Fibroblast of the aortic adventitia (primary cell): ENCODE measurements around the gene TRIM72. TPM values are rescaled to one million over a fixed set of nuclear protein-coding genes. Genes with fewer than 3 reads are reported as not detected.
"Not testable (repeated sequence)": the region's sequence is repeated elsewhere in the genome, so short reads cannot be mapped to it uniquely, and the experiment has no call there.

ENCODE experiments used
- DNase-seq: peaks from one replicate; pipeline ENCODE4 v3.0.0-alpha.2; 2010; ENCODE audit warnings: low read depth
- H3K4me3 ChIP-seq: 2 replicates; pipeline ENCODE4 v1.5.1; 2011; ENCODE audit warnings: low read depth, mild to moderate bottlenecking, control low read depth, low read length, moderate library complexity
- CTCF ChIP-seq: IDR thresholded peaks from 2 replicates; pipeline ENCODE4 v1.5.1; 2011; ENCODE audit warnings: mild to moderate bottlenecking, low read length, control low read depth, inconsistent platforms; ENCODE audit not compliant: insufficient read depth
- small RNA-seq: library from RNA; depleted of rRNA; stranded (forward); fragments of <200 nt; gene quantifications from one replicate; pipeline ENCODE3, GENCODE V24; 2012
- total RNA-seq: library from RNA; depleted of rRNA; stranded (reverse); fragments of >200 nt; gene quantifications from 2 replicates; pipeline ENCODE4 v1.2.3, GENCODE V29; 2012; ENCODE audit warnings: low replicate concordance

Gene TRIM72
- total RNA-seq, 1 donor: not detected

GRCh38 chr16:31276600-31276999 lies 62.7 kb downstream of the TRIM72 start:
- no peak for DNase-seq
- no peak for TF ChIP-seq CTCF
- H3K4me3 ChIP-seq: no peak overlapping the region

DNA sequence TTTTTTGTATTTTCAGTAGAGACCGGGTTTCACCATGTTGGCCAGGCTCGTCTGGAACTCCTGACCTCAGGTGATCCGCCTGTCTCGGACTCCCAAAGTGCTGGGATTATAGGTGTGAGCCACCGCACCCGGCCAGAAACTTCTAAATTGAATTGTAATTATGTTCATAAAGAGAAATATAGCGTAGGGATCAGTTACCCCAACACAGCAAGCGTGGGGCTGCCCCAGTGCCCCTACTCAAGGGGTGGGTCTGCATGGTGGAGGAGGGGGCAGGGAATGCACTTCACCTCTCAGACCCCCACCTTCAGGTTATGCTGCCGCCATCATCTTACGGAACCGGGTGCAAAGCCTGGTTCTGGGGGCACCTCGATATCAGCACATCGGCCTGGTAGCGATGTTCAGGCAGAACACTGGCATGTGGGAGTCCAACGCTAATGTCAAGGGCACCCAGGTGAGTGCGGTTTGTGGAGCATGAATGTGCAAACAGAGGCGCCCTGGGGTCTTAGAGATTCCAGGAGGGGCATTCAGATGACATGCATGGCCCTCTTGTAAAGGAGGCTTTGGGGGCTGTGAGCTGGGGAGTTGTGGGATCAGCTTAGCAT lies 63.8 kb downstream of the TRIM72 start:
- no peak for DNase-seq
- no peak for TF ChIP-seq CTCF
- H3K4me3 ChIP-seq: no peak overlapping the region

- not testable (repeated sequence) for DNase-seq, H3K4me3 ChIP-seq
Measured at GRCh38 chr16:31278853-31279252, 64.9 kb downstream of the TRIM72 start.

Small RNA genes lying within 50 kb of the gene (small RNA-seq; reads per million reads assigned to genes)
- not detected for gene AC009088.4
- not detected for gene NDUFA3P6

Other genes starting within 250 kb of the TRIM72 start
- 15.5 and 60.9 TPM in 2 replicates for gene HSD3B7, start 228.9 kb upstream of the TRIM72 start, total RNA-seq
- 2.1 and 2.3 TPM in 2 replicates for gene STX1B, start 203.5 kb upstream of the TRIM72 start, total RNA-seq
- 24.2 and 29.7 TPM in 2 replicates for gene STX4, start 180.6 kb upstream of the TRIM72 start, total RNA-seq
- gene ZNF668, start 139.9 kb upstream of the TRIM72 start, total RNA-seq: 4.6 and 12.3 TPM in 2 replicates
- 5.8 and 16.2 TPM in 2 replicates for gene ZNF646, start 139.7 kb upstream of the TRIM72 start, total RNA-seq
- gene PRSS53, start 125.2 kb upstream of the TRIM72 start, total RNA-seq: 1.6 and 2.8 TPM in 2 replicates
- 56.3 and 146 TPM in 2 replicates for gene VKORC1, start 119.3 kb upstream of the TRIM72 start, total RNA-seq
- 16.9 and 39.5 TPM in 2 replicates for gene BCKDK, start 105.7 kb upstream of the TRIM72 start, total RNA-seq
- gene KAT8, start 96.5 kb upstream of the TRIM72 start, total RNA-seq: 25.1 and 31.5 TPM in 2 replicates
- gene PRSS8, start 78.4 kb upstream of the TRIM72 start, total RNA-seq: not detected in 2 replicates
- gene PRSS36, start 64.1 kb upstream of the TRIM72 start, total RNA-seq: 1.1 and 3.8 TPM in 2 replicates
- 41.3 and 65.3 TPM in 2 replicates for gene FUS, start 34.0 kb upstream of the TRIM72 start, total RNA-seq
- 29.3 and 126 TPM in 2 replicates for gene PYCARD, start 11.4 kb upstream of the TRIM72 start, total RNA-seq
- gene PYDC1, start 3.0 kb downstream of the TRIM72 start, total RNA-seq: not detected in 2 replicates
- not detected in 2 replicates for gene ITGAM, start 45.9 kb downstream of the TRIM72 start, total RNA-seq
- gene ITGAX, start 141.1 kb downstream of the TRIM72 start, total RNA-seq: not detected in 2 replicates
- not detected in 2 replicates for gene ITGAD, start 179.2 kb downstream of the TRIM72 start, total RNA-seq
- gene COX6A2, start 214.2 kb downstream of the TRIM72 start, total RNA-seq: not detected in 2 replicates
- 0.25 and 0.99 TPM in 2 replicates for gene ZNF843, start 228.7 kb downstream of the TRIM72 start, total RNA-seq
- 7.4 and 16.9 TPM in 2 replicates for gene ARMC5, start 245.4 kb downstream of the TRIM72 start, total RNA-seq